ENCODE results near the gene SYT11. TPM values are rescaled to one million over a fixed set of nuclear protein-coding genes. Genes with fewer than 3 reads are reported as not detected.

The SYT11 gene
- total and polyA plus RNA-seq, 9 of the 15 experiments (the other 6 are each of a cell fraction or from before 2014, with no cell fraction given) = 0.05 to 0.18 (median 0.11) TPM

DNA sequence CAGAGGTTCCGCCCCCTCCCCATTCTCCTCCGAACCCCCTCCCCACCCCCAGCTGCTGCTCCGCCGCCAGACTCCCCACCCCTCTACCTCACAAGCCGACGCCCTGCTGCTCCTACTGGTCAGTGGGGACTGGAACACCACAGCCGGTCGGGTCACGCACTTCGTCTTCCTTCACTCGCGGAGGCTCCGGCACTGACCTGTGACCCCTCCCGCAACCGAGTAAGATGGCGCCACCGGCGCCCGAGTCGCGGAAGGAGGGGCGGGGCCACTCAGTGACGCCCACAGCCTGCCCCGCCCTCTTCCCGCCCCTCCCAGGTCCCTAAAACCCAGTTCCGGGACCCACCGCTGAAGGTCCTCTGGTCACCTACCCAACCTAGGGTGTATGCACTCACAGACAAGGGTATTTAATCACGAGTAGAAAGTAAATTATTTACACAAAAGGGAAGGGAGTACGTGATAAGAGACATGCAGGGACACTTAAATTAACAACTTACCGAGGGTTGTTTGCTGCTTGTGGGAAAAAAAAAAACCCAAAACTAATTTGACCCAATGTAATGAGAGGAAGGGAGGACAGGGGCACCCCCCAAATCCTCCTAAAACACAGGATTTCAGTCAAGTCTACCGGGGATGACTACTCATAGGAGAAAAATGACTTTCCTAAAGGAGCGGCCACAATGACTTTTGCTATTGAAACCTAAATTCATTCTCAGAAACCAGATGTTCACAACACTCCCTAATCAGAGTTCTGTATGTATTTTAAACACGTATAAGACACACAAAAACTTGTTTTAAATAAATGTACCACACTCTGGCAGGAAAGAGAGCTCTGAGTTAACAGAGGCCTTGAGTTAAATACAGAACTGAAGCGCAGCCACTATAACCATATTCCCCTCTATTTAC lies 52.0 kb downstream of the SYT11 start, which contains the start of gene RIT1 (continued):
- TF ChIP-seq PTTG1 (tag; IDR thresholded peaks at IDR 0.05; ENCODE audit: low read depth) = no peak
- peak; percentile 76 for TF ChIP-seq POLR2B (IDR thresholded peaks at IDR 0.05; ENCODE audit: low read depth, partially characterized antibody)
- TF ChIP-seq ATF3 (IDR thresholded peaks at IDR 0.05) = no peak
- no peak for TF ChIP-seq ATF3 (CRISPR knock-in tag; conservative IDR thresholded peaks at IDR 0.05)
- no peak for TF ChIP-seq WHSC1 (IDR thresholded peaks at IDR 0.05; ENCODE audit: low read length)
- TF ChIP-seq MITF (IDR thresholded peaks at IDR 0.05) = peak; percentile 15; the same call in 1 of the 2 replicates
- no peak for TF ChIP-seq LEF1 (IDR thresholded peaks at IDR 0.05)
- no peak for TF ChIP-seq GTF2F1 (IDR thresholded peaks at IDR 0.05; ENCODE audit: low read depth, low read length)
- no peak for TF ChIP-seq BRF2 (IDR thresholded peaks at IDR 0.05; ENCODE audit: borderline replicate concordance, insufficient read depth, insufficient read length)
- peak; percentile 40; the same call in 1 of the 2 replicates for TF ChIP-seq ZBTB1 (CRISPR knock-in tag; IDR thresholded peaks at IDR 0.05; ENCODE audit: borderline replicate concordance, low read depth)
- TF ChIP-seq GABPA (tag; conservative IDR thresholded peaks at IDR 0.05; ENCODE audit: low read depth) = 0 out of 2 replicates have a peak, but pooled peaks have one; percentile 46
- no peak for TF ChIP-seq FOXJ2 (tag; IDR thresholded peaks at IDR 0.05)
- peak; percentile 48; the same call in 1 of the 2 replicates for TF ChIP-seq GABPB1 (CRISPR knock-in tag; IDR thresholded peaks at IDR 0.05)
- no peak for TF ChIP-seq BCL6 (CRISPR knock-in tag; IDR thresholded peaks at IDR 0.05)
- TF ChIP-seq ERF (CRISPR knock-in tag; IDR thresholded peaks at IDR 0.05) = no peak
- TF ChIP-seq, protein P1, sequence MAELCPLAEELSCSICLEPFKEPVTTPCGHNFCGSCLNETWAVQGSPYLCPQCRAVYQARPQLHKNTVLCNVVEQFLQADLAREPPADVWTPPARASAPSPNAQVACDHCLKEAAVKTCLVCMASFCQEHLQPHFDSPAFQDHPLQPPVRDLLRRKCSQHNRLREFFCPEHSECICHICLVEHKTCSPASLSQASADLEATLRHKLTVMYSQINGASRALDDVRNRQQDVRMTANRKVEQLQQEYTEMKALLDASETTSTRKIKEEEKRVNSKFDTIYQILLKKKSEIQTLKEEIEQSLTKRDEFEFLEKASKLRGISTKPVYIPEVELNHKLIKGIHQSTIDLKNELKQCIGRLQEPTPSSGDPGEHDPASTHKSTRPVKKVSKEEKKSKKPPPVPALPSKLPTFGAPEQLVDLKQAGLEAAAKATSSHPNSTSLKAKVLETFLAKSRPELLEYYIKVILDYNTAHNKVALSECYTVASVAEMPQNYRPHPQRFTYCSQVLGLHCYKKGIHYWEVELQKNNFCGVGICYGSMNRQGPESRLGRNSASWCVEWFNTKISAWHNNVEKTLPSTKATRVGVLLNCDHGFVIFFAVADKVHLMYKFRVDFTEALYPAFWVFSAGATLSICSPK (IDR thresholded peaks at IDR 0.05; ENCODE audit: borderline replicate concordance) = no peak
- TF ChIP-seq ZEB2 (IDR thresholded peaks at IDR 0.05) = no peak
- no peak for TF ChIP-seq HEY1 (CRISPR knock-in tag; IDR thresholded peaks at IDR 0.05; ENCODE audit: borderline replicate concordance)
- no peak for TF ChIP-seq E2F3 (CRISPR knock-in tag; IDR thresholded peaks at IDR 0.05)
- no peak for TF ChIP-seq ZKSCAN8 (CRISPR knock-in tag; IDR thresholded peaks at IDR 0.05)
- TF ChIP-seq C11orf30 (IDR thresholded peaks at IDR 0.05; ENCODE audit: low read depth) = no peak
- TF ChIP-seq MTA1 (IDR thresholded peaks at IDR 0.05; ENCODE audit: borderline replicate concordance) = no peak
- TF ChIP-seq ZBTB17 (CRISPR knock-in tag; IDR thresholded peaks at IDR 0.05) = no peak
- no peak for TF ChIP-seq RFX7 (CRISPR knock-in tag; IDR thresholded peaks at IDR 0.05)
